Dendritic cell treated with granulocyte-macrophage colony-stimulating factor and Interleukin-4, amounts not matched to agents 40 ng/mL and 50 ng/mL, for 4 days (primary cell): ENCODE data around the gene HSF4.

ENCODE experiments used
- H3K27ac Mint-ChIP-seq: one replicate; pipeline ENCODE4 v1.8.0; 2022; ENCODE audit warnings: mild to moderate bottlenecking, mixed read lengths
- H3K27me3 Mint-ChIP-seq: one replicate; pipeline ENCODE4 v1.8.0; 2022; ENCODE audit warnings: mild to moderate bottlenecking, mixed read lengths
- H3K36me3 Mint-ChIP-seq: one replicate; pipeline ENCODE4 v1.8.0; 2022; ENCODE audit warnings: low read depth, mixed read lengths
- H3K4me1 Mint-ChIP-seq: one replicate; pipeline ENCODE4 v1.8.0; 2022; ENCODE audit warnings: low read depth, mixed read lengths
- H3K4me3 Mint-ChIP-seq: one replicate; pipeline ENCODE4 v1.8.0; 2022; ENCODE audit warnings: mild to moderate bottlenecking, moderate library complexity, mixed read lengths
- H3K9me3 Mint-ChIP-seq: one replicate; pipeline ENCODE4 v1.8.0; 2022; ENCODE audit warnings: mixed read lengths
- intact Hi-C: fragments of 100-400 bp; cut with micrococcal nuclease; formaldehyde crosslinking; loops from one replicate; pipeline ENCODE4 v1.15.0; 2022

The HSF4 gene

DNA sequence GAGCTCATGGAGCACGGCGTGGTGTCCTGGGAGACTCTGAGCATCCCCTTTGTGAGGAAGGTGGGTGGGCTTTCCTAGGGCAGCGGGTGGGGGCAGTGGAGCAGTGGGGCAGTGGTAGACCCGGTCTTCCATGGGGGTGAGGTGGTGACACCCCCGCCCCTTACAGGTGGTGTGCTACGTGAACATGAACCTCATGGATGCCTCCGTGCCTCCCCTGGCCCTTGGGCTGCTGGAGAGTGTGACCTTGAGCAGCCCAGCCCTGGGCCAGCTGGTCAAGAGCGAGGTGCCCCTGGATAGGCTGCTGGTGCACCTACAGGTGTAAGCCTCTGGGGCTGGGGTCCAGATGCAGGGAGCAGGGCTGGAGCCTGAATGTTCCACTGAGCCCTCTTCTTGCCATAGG lies 35.9 kb downstream of the HSF4 start:
- H3K4me1 Mint-ChIP-seq = peaks cover 40% of the 10 kb centered on the region
- intact Hi-C loops = no loop called here
- H3K27ac Mint-ChIP-seq = no peak overlapping the region
- no peak overlapping the region for H3K4me3 Mint-ChIP-seq
- H3K36me3 Mint-ChIP-seq = peaks cover 95% of the 10 kb centered on the region
- no peaks in the 10 kb centered on the region for H3K27me3 Mint-ChIP-seq
- H3K9me3 Mint-ChIP-seq = no peaks in the 10 kb centered on the region

DNA sequence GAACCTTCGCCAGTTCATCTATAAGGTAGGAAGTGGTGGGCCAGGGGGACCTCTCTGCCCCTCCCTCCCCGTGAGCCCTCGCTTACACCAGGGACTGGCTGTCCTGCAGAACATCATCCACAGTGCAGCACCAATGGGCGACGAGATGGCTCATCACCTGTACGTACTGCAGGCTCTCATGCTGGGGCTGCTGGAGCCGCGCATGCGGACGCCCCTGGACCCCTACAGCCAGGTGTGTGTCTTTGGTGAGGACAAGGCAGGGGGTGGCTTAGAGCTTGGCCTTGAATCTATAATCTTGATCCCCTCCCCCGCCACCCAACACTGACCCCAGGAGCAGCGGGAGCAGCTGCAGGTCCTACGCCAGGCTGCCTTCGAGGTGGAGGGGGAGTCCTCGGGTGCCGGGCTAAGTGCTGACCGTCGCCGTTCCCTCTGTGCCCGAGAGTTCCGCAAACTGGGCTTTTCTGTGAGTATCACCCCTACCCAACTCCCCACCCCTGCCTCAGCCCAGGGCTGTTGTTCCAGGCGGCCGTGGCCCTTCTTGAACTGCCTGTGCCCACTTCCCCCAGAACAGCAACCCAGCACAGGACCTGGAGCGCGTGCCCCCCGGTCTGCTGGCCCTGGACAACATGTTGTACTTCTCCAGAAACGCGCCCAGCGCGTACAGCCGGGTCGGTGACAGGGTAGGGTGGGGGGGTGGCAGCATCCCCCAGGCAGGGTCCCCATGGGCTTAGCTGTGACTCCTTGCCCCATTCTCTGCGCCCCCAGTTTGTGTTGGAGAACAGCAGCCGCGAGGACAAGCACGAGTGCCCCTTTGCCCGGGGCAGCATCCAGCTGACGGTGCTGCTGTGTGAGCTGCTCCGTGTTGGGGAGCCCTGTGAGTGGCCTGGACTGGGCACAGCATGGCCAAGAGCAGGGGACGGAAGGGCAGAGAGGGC lies 37.1 kb downstream of the HSF4 start:
- Mint-ChIP-seq H3K27me3 (no peaks in the 10 kb centered on the region), H3K27ac (no peak overlapping the region), H3K4me3 (no peak overlapping the region), H3K4me1 (peaks cover 28% of the 10 kb centered on the region), H3K9me3 (no peaks in the 10 kb centered on the region), H3K36me3 (peaks cover 95% of the 10 kb centered on the region)
- intact Hi-C loops = no loop called here

DNA sequence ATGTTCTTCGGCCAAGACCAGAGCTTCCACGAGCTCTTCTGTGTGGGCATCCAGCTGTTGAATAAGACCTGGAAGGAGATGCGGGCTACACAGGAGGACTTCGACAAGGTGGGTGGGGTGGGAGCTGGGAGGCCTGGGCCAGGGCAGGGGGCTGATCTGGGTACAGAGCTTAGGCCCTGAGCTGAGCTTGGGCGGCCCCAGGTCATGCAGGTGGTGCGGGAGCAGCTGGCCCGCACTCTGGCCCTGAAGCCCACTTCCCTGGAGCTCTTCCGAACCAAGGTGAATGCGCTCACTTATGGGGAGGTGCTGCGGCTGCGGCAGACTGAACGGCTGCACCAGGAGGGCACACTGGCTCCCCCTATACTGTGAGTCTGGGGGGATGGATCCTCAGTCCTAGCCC lies 37.9 kb downstream of the HSF4 start:
- peaks cover 21% of the 10 kb centered on the region for H3K4me1 Mint-ChIP-seq
- H3K27me3 Mint-ChIP-seq = no peaks in the 10 kb centered on the region
- intact Hi-C loops = no loop called here
- no peaks in the 10 kb centered on the region for H3K9me3 Mint-ChIP-seq
- H3K36me3 Mint-ChIP-seq = peaks cover 95% of the 10 kb centered on the region
- no peak overlapping the region for H3K4me3 Mint-ChIP-seq
- H3K27ac Mint-ChIP-seq = no peak overlapping the region

DNA sequence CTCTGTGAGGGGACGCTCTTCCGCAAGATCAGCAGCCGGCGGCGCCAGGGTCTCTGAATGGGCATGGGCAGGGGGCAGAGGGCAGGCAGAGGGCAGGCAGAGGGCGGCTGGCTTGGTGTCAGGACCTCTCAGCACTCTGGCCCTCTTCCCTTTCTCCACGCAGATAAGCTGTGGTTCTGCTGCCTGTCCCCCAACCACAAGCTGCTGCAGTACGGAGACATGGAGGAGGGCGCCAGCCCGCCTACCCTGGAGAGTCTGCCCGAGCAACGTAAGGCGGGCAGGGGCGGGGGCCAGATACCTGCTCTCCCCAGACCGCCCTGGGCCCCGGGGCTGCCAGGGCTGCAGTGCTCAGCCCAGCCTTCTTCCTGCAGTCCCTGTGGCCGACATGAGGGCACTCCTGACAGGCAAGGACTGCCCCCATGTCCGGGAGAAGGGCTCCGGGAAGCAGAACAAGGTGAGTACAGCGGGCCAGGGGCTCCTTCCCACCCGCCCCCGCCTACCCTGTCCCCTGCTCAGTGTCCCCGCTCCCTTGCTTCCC lies 38.5 kb downstream of the HSF4 start:
- no peaks in the 10 kb centered on the region for H3K27me3 Mint-ChIP-seq
- H3K4me1 Mint-ChIP-seq = peaks cover 15% of the 10 kb centered on the region
- intact Hi-C loops = no loop called here
- H3K9me3 Mint-ChIP-seq = no peaks in the 10 kb centered on the region
- no peak overlapping the region for H3K27ac Mint-ChIP-seq
- H3K4me3 Mint-ChIP-seq = no peak overlapping the region
- H3K36me3 Mint-ChIP-seq = peaks cover 90% of the 10 kb centered on the region

DNA sequence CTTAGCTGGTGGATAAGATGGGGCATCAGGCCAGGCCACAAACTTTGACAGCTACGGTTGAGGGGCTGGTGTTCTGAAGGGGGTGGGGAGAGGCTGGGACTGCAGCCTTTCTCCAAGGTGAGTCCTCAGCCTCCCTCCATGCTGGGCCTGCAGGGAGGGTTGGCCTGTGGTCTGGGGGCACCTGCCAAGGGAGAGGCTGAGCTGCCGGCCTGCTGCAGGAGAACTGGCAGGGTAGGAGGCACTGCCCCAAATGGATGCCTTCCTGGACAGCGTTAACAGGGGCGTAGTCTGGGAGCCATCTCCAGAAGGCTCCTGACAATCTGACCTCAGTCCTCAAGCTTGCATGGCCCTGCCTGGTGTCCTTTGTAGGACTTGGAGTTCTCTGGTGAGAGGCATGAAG lies 39.5 kb downstream of the HSF4 start:
- Mint-ChIP-seq H3K27ac (no peak overlapping the region), H3K4me1 (peaks cover 8% of the 10 kb centered on the region), H3K27me3 (no peaks in the 10 kb centered on the region), H3K9me3 (no peaks in the 10 kb centered on the region), H3K4me3 (no peak overlapping the region), H3K36me3 (peaks cover 82% of the 10 kb centered on the region)
- intact Hi-C loops = no loop called here

DNA sequence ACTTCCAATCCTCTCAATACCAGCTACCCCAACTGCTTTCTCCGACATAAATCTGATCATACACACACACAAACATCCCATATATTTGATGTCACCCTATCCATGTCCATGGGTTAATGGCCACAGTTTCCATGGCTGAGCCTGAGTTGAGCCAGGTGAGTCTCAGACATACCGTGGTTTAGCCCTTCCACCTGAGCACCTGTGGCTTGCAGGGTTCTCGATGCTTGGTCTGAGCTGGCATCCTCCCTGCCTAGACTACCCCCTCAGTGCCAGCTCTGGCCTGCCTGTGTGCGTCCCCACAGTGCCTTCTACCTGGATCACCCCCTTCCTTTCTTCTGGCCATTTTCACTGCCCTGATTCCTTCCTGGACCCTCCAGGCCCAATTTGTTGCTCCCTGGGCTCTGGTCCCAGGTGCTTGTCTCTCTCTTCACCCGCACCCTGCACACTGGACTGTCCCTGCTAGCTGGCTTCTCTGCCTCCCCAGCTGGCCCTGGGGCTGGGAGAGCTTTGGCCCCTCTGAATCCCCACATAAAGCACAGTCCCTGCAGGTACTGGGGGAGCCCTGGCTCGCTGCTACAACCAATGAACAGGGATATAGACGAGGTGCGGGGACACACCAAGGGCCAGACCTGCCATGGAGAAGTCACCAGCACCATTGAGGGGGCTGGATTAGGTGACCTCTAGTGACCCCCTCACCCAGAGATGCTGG lies 41.7 kb downstream of the HSF4 start:
- Mint-ChIP-seq H3K4me3 (no peak overlapping the region), H3K27me3 (no peaks in the 10 kb centered on the region), H3K4me1 (no peaks in the 10 kb centered on the region), H3K27ac (no peak overlapping the region), H3K9me3 (no peaks in the 10 kb centered on the region), H3K36me3 (peaks cover 74% of the 10 kb centered on the region)
- intact Hi-C loops = no loop called here

DNA sequence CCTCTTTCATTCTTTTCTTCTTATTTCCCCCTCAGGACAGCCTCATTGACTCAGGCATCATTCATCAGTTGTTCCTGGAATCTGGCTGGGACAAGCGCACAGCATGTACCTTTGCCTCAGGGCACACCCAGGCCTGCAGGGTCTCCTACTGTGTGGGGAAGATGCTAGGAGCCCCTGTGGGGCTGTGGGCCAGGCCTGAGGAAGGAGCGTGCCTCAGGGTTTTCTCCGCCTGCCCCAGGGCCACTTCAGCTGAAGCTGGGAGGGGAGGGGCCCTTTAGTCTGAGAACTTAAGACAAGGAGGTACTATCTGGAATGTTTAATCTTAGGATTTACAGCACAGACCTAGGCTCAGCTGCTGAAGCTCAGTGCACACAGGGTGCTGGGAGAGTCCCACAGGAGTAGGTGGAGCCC lies 42.3 kb downstream of the HSF4 start:
- no peaks in the 10 kb centered on the region for H3K9me3 Mint-ChIP-seq

DNA sequence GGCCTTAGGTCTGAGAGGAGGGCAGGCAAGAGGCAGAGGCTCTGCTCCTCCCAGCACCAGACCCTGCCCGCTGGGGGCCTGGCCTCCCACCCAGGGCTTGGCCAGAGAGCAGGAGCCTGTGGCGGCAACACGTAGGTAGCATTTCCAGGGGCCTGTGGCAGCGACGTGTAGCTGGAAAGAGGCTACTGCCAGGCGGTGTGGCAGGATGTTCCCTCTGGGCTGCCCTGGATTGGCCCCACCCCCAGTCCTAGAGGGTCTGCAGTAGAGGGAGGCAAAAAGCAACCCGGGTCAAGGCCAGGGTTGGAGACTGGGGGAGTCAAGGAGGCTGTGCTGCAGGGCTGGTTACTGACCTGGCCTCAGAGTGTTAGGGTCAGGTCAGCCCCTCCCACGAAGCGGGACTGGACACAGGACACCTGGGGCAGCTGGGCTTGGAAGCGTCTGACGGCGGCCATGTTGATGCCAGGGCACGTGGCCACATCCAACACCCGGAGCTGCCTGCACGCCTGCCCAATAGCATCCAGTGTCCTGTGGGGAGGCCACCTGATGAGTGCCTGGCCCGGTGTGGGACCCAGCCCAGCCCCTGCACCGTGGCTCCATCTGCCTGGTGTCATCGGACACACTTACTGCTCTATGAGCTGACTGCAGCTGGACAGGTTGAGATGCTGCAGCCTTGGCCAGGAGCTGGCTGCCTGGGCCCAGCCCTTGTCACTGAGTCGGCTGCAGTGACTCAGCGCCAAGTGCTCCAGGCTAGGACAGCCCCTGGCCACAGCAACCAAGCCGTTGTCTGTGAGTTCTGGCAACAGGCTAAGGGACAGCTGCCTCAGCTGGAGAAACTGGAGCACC lies 42.9 kb downstream of the HSF4 start:
- intact Hi-C loops = no loop called here
- Mint-ChIP-seq H3K36me3 (peaks cover 62% of the 10 kb centered on the region), H3K4me3 (no peak overlapping the region), H3K4me1 (no peaks in the 10 kb centered on the region), H3K27ac (no peak overlapping the region), H3K27me3 (no peaks in the 10 kb centered on the region), H3K9me3 (no peaks in the 10 kb centered on the region)

More for the DNA sequence above, 42.3 kb downstream of the HSF4 start:
- Mint-ChIP-seq H3K36me3 (peaks cover 68% of the 10 kb centered on the region), H3K4me1 (no peaks in the 10 kb centered on the region), H3K4me3 (no peak overlapping the region), H3K27me3 (no peaks in the 10 kb centered on the region), H3K27ac (no peak overlapping the region)
- intact Hi-C loops = no loop called here

DNA sequence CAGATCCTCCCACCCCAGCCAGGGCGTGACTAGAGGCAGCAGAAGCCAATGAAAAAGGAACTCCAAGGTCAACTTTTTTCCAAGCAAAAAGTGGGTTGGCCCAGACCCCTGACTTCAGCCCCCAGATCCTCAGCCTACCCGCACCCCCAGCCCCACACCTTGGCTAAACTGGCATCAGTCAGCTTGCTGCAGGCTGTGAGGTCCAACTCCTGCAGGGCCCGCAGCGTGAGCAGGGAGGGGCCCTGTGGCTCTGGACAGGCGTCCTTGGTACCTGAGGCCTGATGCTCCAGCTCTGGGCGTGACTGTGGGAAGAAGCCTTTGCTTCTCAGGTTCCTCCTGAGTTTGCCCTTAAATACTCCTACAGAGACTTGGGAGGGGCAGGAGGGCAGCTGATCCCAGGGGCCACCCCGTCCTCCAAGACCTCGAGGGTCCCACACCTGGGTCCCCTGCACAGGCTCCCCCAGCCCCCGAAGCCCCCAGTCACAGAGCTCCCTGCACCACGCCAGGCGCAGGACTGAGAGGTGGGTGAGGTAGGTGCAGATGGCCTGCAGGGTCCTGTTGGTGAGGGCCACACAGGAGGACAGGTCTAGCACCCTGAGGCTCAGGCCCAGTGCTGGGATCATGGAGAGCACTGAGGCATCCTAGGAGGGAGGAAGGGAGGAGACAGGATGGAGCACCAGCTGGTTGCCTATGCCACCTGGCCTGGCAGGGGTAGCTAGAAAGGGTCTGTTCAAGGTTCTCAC lies 43.8 kb downstream of the HSF4 start:
- H3K9me3 Mint-ChIP-seq = no peaks in the 10 kb centered on the region
- H3K36me3 Mint-ChIP-seq = peaks cover 54% of the 10 kb centered on the region
- intact Hi-C loops = no loop called here
- H3K27ac Mint-ChIP-seq = no peak overlapping the region
- H3K4me3 Mint-ChIP-seq = no peak overlapping the region
- H3K4me1 Mint-ChIP-seq = peaks cover 7% of the 10 kb centered on the region
- no peaks in the 10 kb centered on the region for H3K27me3 Mint-ChIP-seq

DNA sequence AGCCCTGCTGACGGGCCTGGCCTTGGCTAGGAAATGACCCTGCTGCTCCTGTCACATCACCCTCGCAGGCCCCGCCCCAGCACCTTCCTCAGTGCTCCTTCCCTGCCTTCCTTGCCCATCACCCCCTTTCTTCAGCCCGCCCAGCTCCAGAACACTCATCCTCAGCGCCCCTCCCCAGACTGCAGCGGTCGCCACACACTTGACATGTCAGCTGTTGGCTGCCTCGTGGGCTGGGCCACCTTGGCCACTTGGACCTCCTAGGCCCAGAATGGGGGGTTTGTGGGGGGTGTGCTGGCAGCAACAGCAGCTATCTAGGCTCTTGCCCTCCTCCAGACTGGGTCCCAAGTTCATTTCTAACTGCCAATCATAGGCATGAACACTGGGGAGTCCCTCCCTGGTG lies 45.0 kb downstream of the HSF4 start:
- intact Hi-C loops = no loop called here
- H3K27ac Mint-ChIP-seq = no peak overlapping the region
- H3K4me1 Mint-ChIP-seq = peaks cover 7% of the 10 kb centered on the region
- no peaks in the 10 kb centered on the region for H3K9me3 Mint-ChIP-seq
- no peak overlapping the region for H3K4me3 Mint-ChIP-seq
- H3K27me3 Mint-ChIP-seq = no peaks in the 10 kb centered on the region
- peaks cover 41% of the 10 kb centered on the region for H3K36me3 Mint-ChIP-seq

DNA sequence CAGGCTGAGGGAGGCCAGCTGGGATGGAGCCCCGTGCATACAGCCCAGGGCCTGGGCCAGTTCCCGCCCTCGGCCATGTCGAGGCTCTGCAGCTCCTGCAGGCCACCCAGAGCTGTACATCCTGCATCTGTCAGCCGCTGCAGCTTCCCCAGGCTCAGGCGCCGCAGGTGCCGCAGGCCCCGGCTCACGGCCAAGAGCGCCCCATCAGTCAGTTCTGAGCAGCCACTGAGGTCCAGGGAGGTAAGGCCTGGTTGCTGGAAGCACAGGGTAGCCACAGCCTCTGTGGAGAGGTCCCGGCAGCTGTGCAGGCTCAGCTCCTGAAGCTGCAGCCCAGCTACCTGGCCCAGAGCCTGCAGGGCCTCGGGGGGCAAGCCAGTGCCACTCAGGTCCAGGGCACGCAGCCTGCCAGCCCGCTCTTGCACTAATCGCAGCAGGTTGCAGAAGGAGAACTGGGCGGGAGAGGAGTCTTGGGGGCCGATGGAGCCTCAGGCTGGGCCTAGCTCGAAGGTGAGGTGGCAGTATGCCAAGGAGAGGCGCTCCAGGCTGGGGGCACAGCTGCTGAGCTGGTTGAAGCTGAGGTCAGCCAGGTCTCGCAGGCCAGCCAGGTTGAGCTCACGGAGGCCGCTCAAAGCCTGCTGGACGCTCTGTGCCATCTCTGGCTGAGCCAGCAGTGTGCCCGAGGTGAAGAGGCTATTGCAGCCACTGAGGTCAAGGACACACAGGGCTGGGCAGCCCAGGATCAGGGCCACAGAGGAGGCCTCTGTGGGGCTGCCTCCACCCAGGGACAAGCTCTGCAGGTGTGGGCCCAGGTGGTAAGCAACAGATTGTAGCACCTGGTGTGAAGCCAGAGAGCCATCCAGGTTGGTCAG lies 45.8 kb downstream of the HSF4 start:
- Mint-ChIP-seq H3K27ac (no peak overlapping the region), H3K4me1 (peaks cover 7% of the 10 kb centered on the region), H3K9me3 (no peaks in the 10 kb centered on the region), H3K27me3 (no peaks in the 10 kb centered on the region), H3K36me3 (peaks cover 34% of the 10 kb centered on the region), H3K4me3 (no peak overlapping the region)
- intact Hi-C loops = no loop called here

DNA sequence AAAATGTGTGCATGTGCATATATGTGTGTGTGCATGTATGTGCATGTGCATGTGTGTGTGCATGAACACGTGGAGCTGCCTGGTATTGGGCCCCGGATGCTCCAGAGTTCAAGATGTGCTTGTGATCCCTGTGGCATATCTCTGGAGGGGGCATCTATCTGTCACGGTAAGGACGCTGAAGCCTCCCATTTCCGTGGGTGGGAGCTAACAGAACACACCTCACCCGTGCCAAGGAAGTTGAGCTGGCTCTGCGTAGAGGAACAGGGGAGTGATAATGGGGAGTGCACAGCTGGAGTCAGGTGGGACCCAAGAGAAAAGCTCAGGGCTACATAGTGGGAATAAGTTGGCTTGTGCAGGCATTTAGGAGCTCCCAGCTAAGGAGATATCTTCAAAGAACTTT lies 47.1 kb downstream of the HSF4 start:
- peaks cover 25% of the 10 kb centered on the region for H3K36me3 Mint-ChIP-seq
- no peak overlapping the region for H3K27ac Mint-ChIP-seq
- no peaks in the 10 kb centered on the region for H3K27me3 Mint-ChIP-seq
- H3K4me3 Mint-ChIP-seq = no peak overlapping the region
- no peaks in the 10 kb centered on the region for H3K9me3 Mint-ChIP-seq
- intact Hi-C loops = no loop called here
- H3K4me1 Mint-ChIP-seq = peaks cover 21% of the 10 kb centered on the region
